Measurements from ENCODE around the gene SNX5.

Gene SNX5

GRCh38 chr20:17965042-17965697 lies 3.4 kb downstream of the SNX5 start:
- Histone ChIP-seq H3K9me2 (replicated peaks; ENCODE audit: insufficient read depth, low read length) (no peaks in the 10 kb centered on the region), H2AFZ (ENCODE audit: low read depth, low read length, severe bottlenecking) (no peak overlapping the region), H3K4me2 (ENCODE audit: low read depth, low read length, poor library complexity, severe bottlenecking) (peak overlapping the region; percentile 80), H3F3A (ENCODE audit: insufficient read depth) (peaks cover 59% of the 10 kb centered on the region), H3K9me3 (ENCODE audit: insufficient read depth, low read length) (no peaks in the 10 kb centered on the region), H3K79me2 (ENCODE audit: insufficient read depth, low read length) (peaks cover 96% of the 10 kb centered on the region), H3K27me3 (ENCODE audit: low read length) (no peaks in the 10 kb centered on the region), H3K9ac (ENCODE audit: low read length) (peak overlapping the region; percentile 99), H4K20me1 (ENCODE audit: low read depth, low read length) (peaks cover 54% of the 10 kb centered on the region), H3K36me3 (ENCODE audit: low read length) (peaks cover 30% of the 10 kb centered on the region), H3K27ac (ENCODE audit: low read depth, low read length) (peak overlapping the region; percentile 96), H3K4me3 (ENCODE audit: insufficient read depth, low read length, poor library complexity, severe bottlenecking) (peak overlapping the region; percentile 93)
- no peak for TF ChIP-seq CTCF (IDR thresholded peaks at IDR 0.05; ENCODE audit: insufficient read depth, low read length, poor library complexity, severe bottlenecking)
- TF ChIP-seq EZH2phosphoT487 (conservative IDR thresholded peaks at IDR 0.05; ENCODE audit: low read length) = no peak

- Histone ChIP-seq H3K36me3 (ENCODE audit: low read length) (peaks cover 27% of the 10 kb centered on the region), H2AFZ (ENCODE audit: low read depth, low read length, severe bottlenecking) (no peak overlapping the region), H3K27ac (ENCODE audit: low read depth, low read length) (peak overlapping the region; percentile 96; the same call in 1 of the 2 replicates), H3K9ac (ENCODE audit: low read length) (peak overlapping the region; percentile 99), H3K27me3 (ENCODE audit: low read length) (no peaks in the 10 kb centered on the region), H3K9me2 (replicated peaks; ENCODE audit: insufficient read depth, low read length) (no peaks in the 10 kb centered on the region), H3K4me3 (ENCODE audit: insufficient read depth, low read length, poor library complexity, severe bottlenecking) (peak overlapping the region; percentile 93), H3K4me2 (ENCODE audit: low read depth, low read length, poor library complexity, severe bottlenecking) (peak overlapping the region; percentile 80), H4K20me1 (ENCODE audit: low read depth, low read length) (peaks cover 58% of the 10 kb centered on the region), H3K9me3 (ENCODE audit: insufficient read depth, low read length) (no peaks in the 10 kb centered on the region), H3F3A (ENCODE audit: insufficient read depth) (peaks cover 58% of the 10 kb centered on the region), H3K79me2 (ENCODE audit: insufficient read depth, low read length) (peaks cover 96% of the 10 kb centered on the region)
- TF ChIP-seq EZH2phosphoT487 (conservative IDR thresholded peaks at IDR 0.05; ENCODE audit: low read length) (no peak), CTCF (IDR thresholded peaks at IDR 0.05; ENCODE audit: insufficient read depth, low read length, poor library complexity, severe bottlenecking) (no peak)
Observed at GRCh38 chr20:17964632-17965031, 4.0 kb downstream of the SNX5 start.

- peak overlapping the region; percentile 93 for H3K4me3 ChIP-seq (ENCODE audit: insufficient read depth, low read length, poor library complexity, severe bottlenecking)
Observed at GRCh38 chr20:17964073-17964472, 4.5 kb downstream of the SNX5 start.

More at GRCh38 chr20:17964073-17964472, 4.5 kb downstream of the SNX5 start:
- peaks cover 57% of the 10 kb centered on the region for H3F3A ChIP-seq (ENCODE audit: insufficient read depth)
- no peak overlapping the region for H2AFZ ChIP-seq (ENCODE audit: low read depth, low read length, severe bottlenecking)
- peaks cover 27% of the 10 kb centered on the region for H3K36me3 ChIP-seq (ENCODE audit: low read length)
- no peaks in the 10 kb centered on the region for H3K27me3 ChIP-seq (ENCODE audit: low read length)
- no peaks in the 10 kb centered on the region for H3K9me3 ChIP-seq (ENCODE audit: insufficient read depth, low read length)
- peak overlapping the region; percentile 96; the same call in 1 of the 2 replicates for H3K27ac ChIP-seq (ENCODE audit: low read depth, low read length)
- peaks cover 62% of the 10 kb centered on the region for H4K20me1 ChIP-seq (ENCODE audit: low read depth, low read length)
- H3K9ac ChIP-seq (ENCODE audit: low read length) = peak overlapping the region; percentile 99
- no peak for TF ChIP-seq CTCF (IDR thresholded peaks at IDR 0.05; ENCODE audit: insufficient read depth, low read length, poor library complexity, severe bottlenecking)
- TF ChIP-seq EZH2phosphoT487 (conservative IDR thresholded peaks at IDR 0.05; ENCODE audit: low read length) = no peak
- peaks cover 96% of the 10 kb centered on the region for H3K79me2 ChIP-seq (ENCODE audit: insufficient read depth, low read length)
- H3K9me2 ChIP-seq (replicated peaks; ENCODE audit: insufficient read depth, low read length) = no peaks in the 10 kb centered on the region
- peak overlapping the region; percentile 80 for H3K4me2 ChIP-seq (ENCODE audit: low read depth, low read length, poor library complexity, severe bottlenecking)

Data from SU-DHL-6 (cell line).